GM23338 (cell line): ENCODE measurements around the gene RABL6.

Experiments used
- CREB1 ChIP-seq: fragments of 250-450 bp; sonication (Bioruptor Pico); IDR thresholded peaks from 2 replicates; pipeline ENCODE4 v1.5.0; 2020; ENCODE audit warnings: low read depth, mild to moderate bottlenecking, moderate library complexity
- CTCF ChIP-seq, 2 experiments: fragments of 200-600 bp in 1 of 2; sonication (generic) in 1 of 2; conservative IDR thresholded peaks; 2 replicates each; pipeline versions ENCODE4 v1.5.1 to v1.6.1; 2016 to 2017; ENCODE audit warnings: antibody characterized with exemption in 2 of 2, low read depth in 2 of 2, mild to moderate bottlenecking in 2 of 2, moderate library complexity in 1 of 2
- ETS1 ChIP-seq: IDR thresholded peaks from 2 replicates; pipeline ENCODE4 v1.6.1; 2016; ENCODE audit warnings: antibody characterized with exemption
- EZH2 ChIP-seq: fragments of 200-600 bp; sonication (generic); IDR thresholded peaks from one replicate; pipeline ENCODE4 v1.8.0; 2017; ENCODE audit warnings: antibody characterized with exemption, mild to moderate bottlenecking, low read depth; ENCODE audit not compliant: unreplicated experiment
- EZH2phosphoT487 ChIP-seq: fragments of 200-600 bp; sonication (generic); IDR thresholded peaks from one replicate; pipeline ENCODE4 v1.8.1; 2018; ENCODE audit warnings: antibody characterized with exemption; ENCODE audit not compliant: unreplicated experiment
- JUNB ChIP-seq: IDR thresholded peaks from one replicate; pipeline ENCODE4 v1.6.1; 2016; ENCODE audit warnings: antibody characterized with exemption; ENCODE audit not compliant: unreplicated experiment
- NANOG ChIP-seq: IDR thresholded peaks from 2 replicates; pipeline ENCODE4 v1.6.1; 2016; ENCODE audit warnings: antibody characterized with exemption, borderline replicate concordance
- POLR2AphosphoS5 ChIP-seq: IDR thresholded peaks from 2 replicates; pipeline ENCODE4 v1.6.1; 2016; ENCODE audit warnings: antibody characterized with exemption, low read depth
- REST ChIP-seq: IDR thresholded peaks from one replicate; pipeline ENCODE4 v1.6.1; 2018; ENCODE audit warnings: antibody characterized with exemption; ENCODE audit not compliant: unreplicated experiment
- STAT1 ChIP-seq: IDR thresholded peaks from one replicate; pipeline ENCODE4 v1.6.1; 2016; ENCODE audit warnings: antibody characterized with exemption; ENCODE audit not compliant: unreplicated experiment

GRCh38 chr9:136856541-136857141 lies 48.9 kb downstream of the RABL6 start:
- TF ChIP-seq CTCF (conservative IDR thresholded peaks at IDR 0.05; ENCODE audit: low read depth in 2 of 2) (0 out of 4 replicates have a peak, but pooled peaks have one; percentile 5 to 13), EZH2phosphoT487 (no peak), ETS1 (no peak), STAT1 (no peak), EZH2 (no peak), NANOG (no peak), POLR2AphosphoS5 (no peak), REST (no peak), JUNB (no peak), CREB1 (CRISPR knock-in tag) (no peak)
